Epithelial cell of proximal tubule (primary cell): ENCODE measurements around the gene RBP5. TPM values are rescaled to one million over a fixed set of nuclear protein-coding genes. Genes with fewer than 3 reads are reported as not detected.

Experiments
- DNase-seq: peaks from one replicate; pipeline ENCODE4 v3.0.0-alpha.2; 2011; ENCODE audit warnings: low read depth
- H3K4me3 ChIP-seq: 2 replicates; pipeline ENCODE4 v1.5.1; 2011; ENCODE audit warnings: low read depth, mild to moderate bottlenecking, low read length
- CTCF ChIP-seq: conservative IDR thresholded peaks from 2 replicates; pipeline ENCODE4 v1.5.1; 2012; ENCODE audit warnings: low read depth, mild to moderate bottlenecking, low read length
- total RNA-seq: library from RNA; depleted of rRNA; stranded (reverse); fragments of >200 nt; gene quantifications from 2 replicates; pipeline ENCODE4 v1.2.3, GENCODE V29; 2015

The RBP5 gene
- total RNA-seq, 1 donor from 2014 or later = not detected

- no peak for DNase-seq
Observed at GRCh38 chr12:7161811-7162210, 33.1 kb upstream of the RBP5 start.

GRCh38 chr12:7161327-7161726 lies 32.6 kb upstream of the RBP5 start:
- DNase-seq = no peak
- H3K4me3 ChIP-seq = no peak overlapping the region
- TF ChIP-seq CTCF = no peak

More at GRCh38 chr12:7161811-7162210, 33.1 kb upstream of the RBP5 start:
- H3K4me3 ChIP-seq = no peak overlapping the region
- no peak for TF ChIP-seq CTCF

- TF ChIP-seq CTCF = no peak
- no peak for DNase-seq
- no peak overlapping the region for H3K4me3 ChIP-seq
Observed at GRCh38 chr12:7160183-7160582, 31.5 kb upstream of the RBP5 start.

GRCh38 chr12:7158781-7159609 lies 30.3 kb upstream of the RBP5 start:
- H3K4me3 ChIP-seq = no peak overlapping the region
- TF ChIP-seq CTCF = no peak
- no peak for DNase-seq

GRCh38 chr12:7157391-7157790 lies 28.7 kb upstream of the RBP5 start:
- DNase-seq = no peak
- no peak for TF ChIP-seq CTCF
- H3K4me3 ChIP-seq = no peak overlapping the region

- DNase-seq = no peak
- H3K4me3 ChIP-seq = no peak overlapping the region
- TF ChIP-seq CTCF = no peak
Observed at GRCh38 chr12:7156259-7157197, 27.8 kb upstream of the RBP5 start.
